Activated CD4-positive, alpha-beta T cell treated with anti-CD3 and anti-CD28 coated beads, Interleukin-2, amount 10 ng/mL, durations not matched to agents 24 days and 14 days (primary cell): ENCODE results near the gene NRXN2. TPM values are rescaled to one million over a fixed set of nuclear protein-coding genes. Genes with fewer than 3 reads are reported as not detected.
A peak's percentile ranks its signal among the peaks of the same experiment; 100 is the strongest.

ENCODE experiments used
- DNase-seq: peaks from one replicate; pipeline ENCODE4 v3.0.0; 2022
- H3K27ac Mint-ChIP-seq: one replicate; pipeline ENCODE4 v1.8.0; 2022; ENCODE audit warnings: mild to moderate bottlenecking, mixed read lengths
- H3K27me3 Mint-ChIP-seq: one replicate; pipeline ENCODE4 v1.8.0; 2022; ENCODE audit warnings: mixed read lengths
- H3K36me3 Mint-ChIP-seq: one replicate; pipeline ENCODE4 v1.8.0; 2022; ENCODE audit warnings: low read depth, mild to moderate bottlenecking, mixed read lengths
- H3K4me1 Mint-ChIP-seq: one replicate; pipeline ENCODE4 v1.8.0; 2021; ENCODE audit warnings: mixed read lengths
- H3K4me3 Mint-ChIP-seq: one replicate; pipeline ENCODE4 v1.8.0; 2022; ENCODE audit warnings: mild to moderate bottlenecking, moderate library complexity, mixed read lengths
- H3K9me3 Mint-ChIP-seq: one replicate; pipeline ENCODE4 v1.8.0; 2021; ENCODE audit warnings: mixed read lengths
- intact Hi-C: fragments of 100-400 bp; cut with micrococcal nuclease; formaldehyde crosslinking; loops from one replicate; pipeline ENCODE4 v1.15.1; 2023
- total RNA-seq: library from RNA; stranded (reverse); gene quantifications from 2 replicates; pipeline ENCODE4 v1.2.3, GENCODE V29; 2022

Gene NRXN2
- total RNA-seq, 1 donor from 2014 or later: 0.61 TPM

GRCh38 chr11:64726867-64727530 is 4.0 kb upstream of the NRXN2 start:
- intact Hi-C loops: no loop called here
- peaks cover 15% of the 10 kb centered on the region for H3K4me1 Mint-ChIP-seq
- H3K9me3 Mint-ChIP-seq: no peaks in the 10 kb centered on the region
- DNase-seq: no peak
- peaks cover 30% of the 10 kb centered on the region for H3K36me3 Mint-ChIP-seq
- no peak overlapping the region for H3K4me3 Mint-ChIP-seq
- H3K27me3 Mint-ChIP-seq: peaks cover 7% of the 10 kb centered on the region
- no peak overlapping the region for H3K27ac Mint-ChIP-seq

- no peak overlapping the region for H3K27ac Mint-ChIP-seq
- H3K27me3 Mint-ChIP-seq: peaks cover 15% of the 10 kb centered on the region
Measured at GRCh38 chr11:64726211-64726641, 3.2 kb upstream of the NRXN2 start.

GRCh38 chr11:64724863-64725532 is 2.0 kb upstream of the NRXN2 start:
- H3K27ac Mint-ChIP-seq: no peak overlapping the region
- H3K27me3 Mint-ChIP-seq: peaks cover 26% of the 10 kb centered on the region
- peaks cover 21% of the 10 kb centered on the region for H3K36me3 Mint-ChIP-seq
- no peak for DNase-seq
- no peak overlapping the region for H3K4me3 Mint-ChIP-seq
- H3K4me1 Mint-ChIP-seq: peaks cover 14% of the 10 kb centered on the region
- no peaks in the 10 kb centered on the region for H3K9me3 Mint-ChIP-seq
- intact Hi-C loops: loop anchor here (5.0 kb wide), 1 partner anchor 173 kb away; no protein-coding TSS in a partner anchor

More at GRCh38 chr11:64726211-64726641, 3.2 kb upstream of the NRXN2 start:
- H3K4me1 Mint-ChIP-seq: peaks cover 14% of the 10 kb centered on the region
- H3K4me3 Mint-ChIP-seq: no peak overlapping the region
- H3K9me3 Mint-ChIP-seq: no peaks in the 10 kb centered on the region
- peaks cover 25% of the 10 kb centered on the region for H3K36me3 Mint-ChIP-seq
- intact Hi-C loops: no loop called here
- DNase-seq: no peak

- Mint-ChIP-seq H3K4me3 (peak overlapping the region; percentile 72), H3K4me1 (peaks cover 14% of the 10 kb centered on the region), H3K36me3 (peaks cover 18% of the 10 kb centered on the region), H3K27ac (peak overlapping the region; percentile 0), H3K9me3 (no peaks in the 10 kb centered on the region), H3K27me3 (peaks cover 31% of the 10 kb centered on the region)
- intact Hi-C loops: loop anchor here (1.0 to 5.0 kb wide), 3 partner anchors 19 to 172 kb away; no protein-coding TSS in a partner anchor
- DNase-seq: no peak
Measured at GRCh38 chr11:64723907-64724862, 1.2 kb upstream of the NRXN2 start.

- Mint-ChIP-seq H3K36me3 (peaks cover 7% of the 10 kb centered on the region), H3K4me3 (peak overlapping the region; percentile 30), H3K27ac (peak overlapping the region; percentile 34), H3K27me3 (peaks cover 45% of the 10 kb centered on the region), H3K4me1 (peaks cover 14% of the 10 kb centered on the region), H3K9me3 (no peaks in the 10 kb centered on the region)
- no peak for DNase-seq
- intact Hi-C loops: loop anchor here (1.0 to 5.0 kb wide), 3 partner anchors 21 to 170 kb away; no protein-coding TSS in a partner anchor
Measured at GRCh38 chr11:64722141-64723065, 594 bp downstream of the NRXN2 start.

GRCh38 chr11:64721359-64721699 is 1.7 kb downstream of the NRXN2 start:
- Mint-ChIP-seq H3K27me3 (peaks cover 54% of the 10 kb centered on the region), H3K4me3 (no peak overlapping the region), H3K36me3 (peaks cover 3% of the 10 kb centered on the region), H3K27ac (no peak overlapping the region), H3K9me3 (no peaks in the 10 kb centered on the region), H3K4me1 (peaks cover 14% of the 10 kb centered on the region)
- intact Hi-C loops: loop anchor here (5.0 kb wide), 1 partner anchor 169 kb away; no protein-coding TSS in a partner anchor
- no peak for DNase-seq

GRCh38 chr11:64720640-64721358 is 2.2 kb downstream of the NRXN2 start:
- H3K9me3 Mint-ChIP-seq: no peaks in the 10 kb centered on the region
- H3K4me3 Mint-ChIP-seq: no peak overlapping the region
- H3K27me3 Mint-ChIP-seq: peaks cover 59% of the 10 kb centered on the region
- H3K36me3 Mint-ChIP-seq: peaks cover 3% of the 10 kb centered on the region
- no peak for DNase-seq
- peaks cover 14% of the 10 kb centered on the region for H3K4me1 Mint-ChIP-seq
- H3K27ac Mint-ChIP-seq: no peak overlapping the region
- intact Hi-C loops: loop anchor here (5.0 kb wide), 1 partner anchor 168 kb away; no protein-coding TSS in a partner anchor

- H3K27me3 Mint-ChIP-seq: peaks cover 64% of the 10 kb centered on the region
- H3K4me3 Mint-ChIP-seq: no peak overlapping the region
- H3K27ac Mint-ChIP-seq: no peak overlapping the region
- no peak for DNase-seq
- intact Hi-C loops: loop anchor here (5.0 kb wide), 1 partner anchor 168 kb away; no protein-coding TSS in a partner anchor
- H3K36me3 Mint-ChIP-seq: no peaks in the 10 kb centered on the region
- H3K9me3 Mint-ChIP-seq: no peaks in the 10 kb centered on the region
- H3K4me1 Mint-ChIP-seq: peaks cover 13% of the 10 kb centered on the region
Measured at GRCh38 chr11:64720167-64720566, 2.8 kb downstream of the NRXN2 start.

- H3K27me3 Mint-ChIP-seq: peaks cover 72% of the 10 kb centered on the region
Measured at GRCh38 chr11:64719406-64719805, 3.6 kb downstream of the NRXN2 start.

GRCh38 chr11:64718780-64719124 is 4.2 kb downstream of the NRXN2 start:
- peaks cover 4% of the 10 kb centered on the region for H3K4me1 Mint-ChIP-seq
- peaks cover 79% of the 10 kb centered on the region for H3K27me3 Mint-ChIP-seq
- no peak overlapping the region for H3K27ac Mint-ChIP-seq
- H3K36me3 Mint-ChIP-seq: no peaks in the 10 kb centered on the region
- DNase-seq: no peak
- no peak overlapping the region for H3K4me3 Mint-ChIP-seq
- no peaks in the 10 kb centered on the region for H3K9me3 Mint-ChIP-seq
- intact Hi-C loops: no loop called here

More at GRCh38 chr11:64719406-64719805, 3.6 kb downstream of the NRXN2 start:
- H3K4me3 Mint-ChIP-seq: no peak overlapping the region
- H3K27ac Mint-ChIP-seq: no peak overlapping the region
- DNase-seq: no peak
- H3K9me3 Mint-ChIP-seq: no peaks in the 10 kb centered on the region
- H3K4me1 Mint-ChIP-seq: peaks cover 9% of the 10 kb centered on the region
- H3K36me3 Mint-ChIP-seq: no peaks in the 10 kb centered on the region
- intact Hi-C loops: no loop called here

GRCh38 chr11:64718084-64718779 is 4.8 kb downstream of the NRXN2 start:
- intact Hi-C loops: no loop called here
- H3K4me3 Mint-ChIP-seq: no peak overlapping the region
- peaks cover 2% of the 10 kb centered on the region for H3K4me1 Mint-ChIP-seq
- peaks cover 79% of the 10 kb centered on the region for H3K27me3 Mint-ChIP-seq
- no peaks in the 10 kb centered on the region for H3K9me3 Mint-ChIP-seq
- no peak overlapping the region for H3K27ac Mint-ChIP-seq
- no peak for DNase-seq
- no peaks in the 10 kb centered on the region for H3K36me3 Mint-ChIP-seq

GRCh38 chr11:64717268-64717578 is 5.8 kb downstream of the NRXN2 start:
- intact Hi-C loops: no loop called here
- Mint-ChIP-seq H3K4me3 (no peak overlapping the region), H3K36me3 (no peaks in the 10 kb centered on the region), H3K27ac (no peak overlapping the region), H3K27me3 (peaks cover 78% of the 10 kb centered on the region), H3K9me3 (no peaks in the 10 kb centered on the region), H3K4me1 (no peaks in the 10 kb centered on the region)
- DNase-seq: no peak
